Omental fat pad (tissue), 4 donors: ENCODE measurements around the gene NSUN5. TPM values are rescaled to one million over a fixed set of nuclear protein-coding genes. Genes with fewer than 3 reads are reported as not detected.

ENCODE experiments used
- small RNA-seq: library from RNA; depleted of rRNA; stranded (forward); fragments of <200 nt; gene quantifications from one replicate; pipeline ENCODE3, GENCODE V24; 2016
- total RNA-seq, 4 donors: library from RNA; depleted of rRNA; stranded (reverse); fragments of >200 nt; gene quantifications; one replicate each; pipeline ENCODE4 v1.1.0, GENCODE V29; 2016

Gene NSUN5
- total RNA-seq, 4 donors from 2014 or later = 14.1 to 19.0 (median 16.5) TPM

Small RNA genes within 50 kb of the gene (small RNA-seq; reads per million reads assigned to genes)
- not detected for gene RNU6-1080P

Other genes starting within 250 kb of the NSUN5 start
- not detected for gene SPDYE9, start 222.8 kb downstream of the NSUN5 start, total RNA-seq
- under 1 TPM in 2 of 4 donors, not detected in 2; 0.28 to 0.47 TPM for gene TRIM50, start 19.3 kb upstream of the NSUN5 start, total RNA-seq
- not detected for gene FKBP6, start 19.3 kb upstream of the NSUN5 start, total RNA-seq
- 1 to 10 TPM in 1 of 4 donors, under 1 TPM in 3; 0.65 to 1.1 (median 0.94) TPM for gene FZD9, start 125.0 kb upstream of the NSUN5 start, total RNA-seq
- 10 to 100 TPM; 42.9 to 61.4 (median 54.9) TPM for gene BAZ1B, start 213.5 kb upstream of the NSUN5 start, total RNA-seq
- 10 to 100 TPM; 51.9 to 91.9 (median 78.3) TPM for gene BCL7B, start 248.9 kb upstream of the NSUN5 start, total RNA-seq